Left renal pelvis (tissue), 4 donors: ENCODE results near the gene PXDN. TPM values are rescaled to one million over a fixed set of nuclear protein-coding genes. Genes with fewer than 3 reads are reported as not detected.
"Not testable (repeated sequence)": the region's sequence is repeated elsewhere in the genome, so short reads cannot be mapped to it uniquely, and the experiment has no call there.

Source experiments
- DNase-seq, 4 donors: peaks; one replicate each; pipeline ENCODE4 v3.0.0-alpha.2; 2013; ENCODE audit warnings: low read depth in 4 of 4, low spot score in 3 of 4
- polyA plus RNA-seq, 4 donors: library from polyadenylated mRNA; unstranded; fragments of 120-200 nt; gene quantifications; one replicate each; pipeline ENCODE4 v1.2.1, GENCODE V29; 2013; ENCODE audit not compliant: insufficient read length in 4 of 4

The PXDN gene, protein sequence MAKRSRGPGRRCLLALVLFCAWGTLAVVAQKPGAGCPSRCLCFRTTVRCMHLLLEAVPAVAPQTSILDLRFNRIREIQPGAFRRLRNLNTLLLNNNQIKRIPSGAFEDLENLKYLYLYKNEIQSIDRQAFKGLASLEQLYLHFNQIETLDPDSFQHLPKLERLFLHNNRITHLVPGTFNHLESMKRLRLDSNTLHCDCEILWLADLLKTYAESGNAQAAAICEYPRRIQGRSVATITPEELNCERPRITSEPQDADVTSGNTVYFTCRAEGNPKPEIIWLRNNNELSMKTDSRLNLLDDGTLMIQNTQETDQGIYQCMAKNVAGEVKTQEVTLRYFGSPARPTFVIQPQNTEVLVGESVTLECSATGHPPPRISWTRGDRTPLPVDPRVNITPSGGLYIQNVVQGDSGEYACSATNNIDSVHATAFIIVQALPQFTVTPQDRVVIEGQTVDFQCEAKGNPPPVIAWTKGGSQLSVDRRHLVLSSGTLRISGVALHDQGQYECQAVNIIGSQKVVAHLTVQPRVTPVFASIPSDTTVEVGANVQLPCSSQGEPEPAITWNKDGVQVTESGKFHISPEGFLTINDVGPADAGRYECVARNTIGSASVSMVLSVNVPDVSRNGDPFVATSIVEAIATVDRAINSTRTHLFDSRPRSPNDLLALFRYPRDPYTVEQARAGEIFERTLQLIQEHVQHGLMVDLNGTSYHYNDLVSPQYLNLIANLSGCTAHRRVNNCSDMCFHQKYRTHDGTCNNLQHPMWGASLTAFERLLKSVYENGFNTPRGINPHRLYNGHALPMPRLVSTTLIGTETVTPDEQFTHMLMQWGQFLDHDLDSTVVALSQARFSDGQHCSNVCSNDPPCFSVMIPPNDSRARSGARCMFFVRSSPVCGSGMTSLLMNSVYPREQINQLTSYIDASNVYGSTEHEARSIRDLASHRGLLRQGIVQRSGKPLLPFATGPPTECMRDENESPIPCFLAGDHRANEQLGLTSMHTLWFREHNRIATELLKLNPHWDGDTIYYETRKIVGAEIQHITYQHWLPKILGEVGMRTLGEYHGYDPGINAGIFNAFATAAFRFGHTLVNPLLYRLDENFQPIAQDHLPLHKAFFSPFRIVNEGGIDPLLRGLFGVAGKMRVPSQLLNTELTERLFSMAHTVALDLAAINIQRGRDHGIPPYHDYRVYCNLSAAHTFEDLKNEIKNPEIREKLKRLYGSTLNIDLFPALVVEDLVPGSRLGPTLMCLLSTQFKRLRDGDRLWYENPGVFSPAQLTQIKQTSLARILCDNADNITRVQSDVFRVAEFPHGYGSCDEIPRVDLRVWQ (N-terminal part only)
- polyA plus RNA-seq, result 100 to 1,000 TPM; 154 to 245 (median 177) TPM

DNA sequence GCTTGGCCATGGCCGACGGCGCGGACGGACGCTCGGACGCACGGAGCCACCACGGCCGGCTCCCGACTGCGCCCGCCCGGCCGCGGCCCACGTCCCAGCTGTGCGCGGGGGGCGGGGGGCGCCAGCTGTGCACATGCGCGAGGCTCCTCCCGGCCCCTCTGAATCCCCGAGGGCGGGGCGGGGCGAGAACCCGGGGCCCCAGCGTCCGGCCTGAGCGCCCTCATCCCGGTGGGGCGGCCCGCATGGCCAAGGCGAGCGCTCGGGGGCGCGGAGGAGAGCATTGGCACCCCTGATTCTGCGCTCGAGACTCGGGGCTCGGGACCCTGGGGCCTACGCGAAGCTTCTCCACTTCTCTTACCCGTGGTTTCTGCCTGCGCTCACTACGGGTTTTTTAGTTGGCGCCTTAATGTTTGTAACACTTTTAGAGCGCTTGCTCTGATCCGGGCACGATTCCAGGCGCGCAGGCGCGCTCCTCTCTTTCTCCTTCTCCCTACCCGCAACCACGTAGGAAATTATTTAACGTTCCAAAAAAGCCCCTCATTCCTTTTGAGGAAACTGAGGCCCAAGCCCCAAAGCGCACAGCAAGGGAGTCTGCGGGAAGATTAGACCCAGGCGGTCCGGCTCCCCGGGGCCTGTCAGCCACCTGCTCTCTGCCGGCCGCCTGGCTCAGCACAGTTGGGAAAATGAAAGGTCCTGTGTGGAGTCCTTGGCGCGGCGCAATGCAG lies at the start of gene PXDN:
PXDN (minus strand) TSS at position 70 of the 725 bp plus-strand sequence; CDS start at position 10, 60 bp downstream.
- DNase-seq, result no peak

DNA sequence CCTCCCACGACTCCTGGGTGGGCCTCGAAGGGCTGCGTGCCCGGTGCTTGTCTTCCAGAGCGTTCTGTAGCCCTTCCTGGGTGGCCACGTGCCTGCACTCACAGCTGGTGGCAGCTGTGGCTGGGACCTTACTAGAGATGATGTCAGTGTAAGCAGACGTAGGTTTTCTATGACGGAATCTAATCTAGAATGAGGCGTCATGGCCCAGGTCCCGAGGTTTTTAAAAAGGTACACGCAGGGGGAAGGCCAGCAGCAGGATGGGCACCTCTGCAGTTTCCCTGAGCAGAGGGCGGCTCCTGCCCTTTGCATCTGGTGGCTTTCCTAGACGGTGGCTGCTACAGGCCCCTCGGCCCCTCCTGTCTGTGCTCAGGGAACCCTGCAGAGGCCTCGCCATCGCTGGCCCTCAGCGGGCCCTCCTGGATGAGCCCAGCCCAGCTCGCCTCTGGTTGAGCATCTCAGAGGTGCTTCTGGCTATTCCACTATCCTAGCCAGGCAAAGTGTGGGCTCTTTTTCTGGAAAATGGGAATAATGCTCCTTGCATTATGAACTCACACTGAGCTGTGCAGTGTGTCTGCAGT lies 49.6 kb upstream of the PXDN start:
- DNase-seq, result peak in 2 of 4 donors; percentile 46 to 47

DNA sequence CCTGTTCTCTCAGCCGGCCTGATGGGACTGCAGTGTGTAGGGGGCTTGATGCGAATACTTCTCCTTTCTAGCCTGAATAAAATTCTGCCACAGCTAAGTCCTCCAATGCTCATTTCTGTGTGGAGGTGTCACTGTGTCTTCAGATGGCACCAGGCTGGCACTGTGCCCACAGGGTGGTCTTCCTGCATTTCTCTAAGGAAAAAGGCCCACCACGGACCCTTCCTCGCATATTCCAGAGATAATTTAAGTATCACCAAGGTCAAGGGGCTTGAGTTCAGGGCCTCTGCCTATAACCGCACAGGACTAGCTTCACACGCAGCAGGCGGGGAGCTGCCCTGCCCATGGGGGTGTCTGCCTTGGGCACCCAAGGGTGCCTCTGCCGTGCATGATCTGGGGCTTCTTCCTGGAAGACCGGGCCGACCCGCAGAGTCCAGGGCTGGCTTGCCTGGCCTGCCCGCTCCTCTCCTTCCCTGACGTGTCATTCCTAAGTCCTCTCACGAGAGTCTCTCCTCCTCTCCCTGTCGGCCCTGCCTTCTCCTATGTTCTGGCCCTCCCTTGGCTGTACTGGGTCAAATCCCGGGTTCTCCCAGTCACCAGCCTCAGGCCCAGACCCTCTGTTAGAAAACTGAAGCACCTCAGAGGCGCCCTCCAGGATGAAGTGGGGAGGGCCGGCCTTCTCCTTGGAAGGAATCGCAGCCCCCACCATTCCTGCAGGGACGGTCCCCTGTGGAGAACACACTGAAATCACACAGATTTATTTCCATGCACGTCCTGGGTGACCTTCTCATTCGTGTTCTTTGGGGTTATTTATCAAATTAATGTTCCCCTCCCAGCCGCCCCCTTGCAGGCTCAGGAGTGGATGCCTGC lies 48.9 kb upstream of the PXDN start:
- DNase-seq, result no peak

DNA sequence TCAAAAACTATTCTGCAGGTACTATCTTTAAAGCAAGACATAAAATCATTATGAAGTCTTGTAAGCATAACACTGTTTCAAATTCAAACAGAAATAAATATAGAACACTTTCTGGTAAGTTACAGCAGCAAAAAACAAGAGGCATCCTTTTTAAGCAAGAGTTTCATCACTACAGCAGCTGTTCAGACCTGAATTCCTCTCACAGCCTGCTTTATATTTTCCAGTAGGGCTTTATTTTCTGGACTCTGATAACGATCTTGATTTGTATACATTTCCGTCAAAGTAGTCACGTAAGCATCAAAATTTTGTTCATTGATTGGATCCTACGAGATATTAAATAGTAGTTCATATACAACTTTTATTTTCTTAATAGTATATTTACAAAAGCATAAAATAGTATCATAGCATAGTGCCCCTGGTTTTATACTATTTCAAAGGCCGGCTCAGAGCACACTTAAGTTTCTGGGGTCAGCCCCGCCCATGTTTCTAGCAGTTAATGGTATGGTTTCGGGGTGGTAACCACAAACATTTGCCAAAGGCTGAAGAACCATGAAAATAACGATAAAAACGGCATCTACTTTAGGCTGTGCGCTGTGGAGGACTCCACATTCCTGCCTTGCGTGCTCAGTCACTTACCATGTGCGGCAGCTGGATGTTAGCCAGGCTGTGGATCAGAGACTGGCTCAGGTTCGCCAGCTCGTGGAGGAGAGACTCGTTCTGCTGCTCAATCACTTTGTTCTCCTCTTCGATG lies 47.5 kb upstream of the PXDN start:
- no peak for DNase-seq

DNA sequence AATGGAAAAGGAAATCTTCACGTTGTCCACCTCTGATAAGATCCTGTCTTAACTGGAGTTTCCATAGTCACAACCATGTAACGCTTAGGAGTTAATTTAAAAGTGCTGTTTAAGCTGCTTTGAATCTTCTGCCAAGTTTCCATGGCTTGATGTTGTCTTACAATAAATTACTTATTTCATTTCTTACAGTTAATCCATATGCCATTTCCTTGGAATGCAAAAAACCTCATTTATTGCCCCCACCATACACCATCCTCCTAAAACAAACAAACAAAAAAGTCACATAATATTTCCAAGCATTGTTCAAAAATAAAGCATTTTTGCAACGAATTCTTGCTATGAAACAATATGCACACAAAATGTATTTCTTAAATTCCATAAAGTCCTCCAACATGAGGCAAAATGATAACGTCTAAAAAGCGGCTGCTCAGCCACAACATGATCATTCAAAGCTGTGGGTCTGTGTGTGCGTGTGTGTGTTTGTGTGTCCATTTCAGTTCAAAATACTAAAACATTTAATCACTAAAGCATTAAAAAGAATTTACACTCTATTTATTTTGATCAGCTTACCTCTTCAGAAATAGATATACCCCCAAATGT lies 46.8 kb upstream of the PXDN start:
- no peak for DNase-seq

DNA sequence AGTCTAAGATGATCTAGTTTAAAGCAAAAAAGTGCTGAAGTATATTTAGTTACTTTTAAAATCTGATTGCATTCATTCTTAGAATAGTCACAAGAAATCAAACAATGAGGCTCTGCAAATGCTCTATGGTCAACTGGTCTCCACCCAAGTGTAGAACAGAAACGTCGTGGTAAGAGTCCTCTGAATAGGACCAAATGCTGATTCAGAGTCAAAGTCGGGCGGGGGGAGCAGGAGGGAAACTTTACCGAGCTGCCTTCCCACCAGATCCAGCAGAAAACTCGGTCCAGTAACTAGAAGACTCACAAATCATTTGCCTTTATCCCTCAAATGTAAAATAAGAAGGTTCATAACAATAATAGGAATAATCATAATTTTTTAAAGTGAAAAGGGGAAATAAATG lies 46.2 kb upstream of the PXDN start:
- no peak for DNase-seq

DNA sequence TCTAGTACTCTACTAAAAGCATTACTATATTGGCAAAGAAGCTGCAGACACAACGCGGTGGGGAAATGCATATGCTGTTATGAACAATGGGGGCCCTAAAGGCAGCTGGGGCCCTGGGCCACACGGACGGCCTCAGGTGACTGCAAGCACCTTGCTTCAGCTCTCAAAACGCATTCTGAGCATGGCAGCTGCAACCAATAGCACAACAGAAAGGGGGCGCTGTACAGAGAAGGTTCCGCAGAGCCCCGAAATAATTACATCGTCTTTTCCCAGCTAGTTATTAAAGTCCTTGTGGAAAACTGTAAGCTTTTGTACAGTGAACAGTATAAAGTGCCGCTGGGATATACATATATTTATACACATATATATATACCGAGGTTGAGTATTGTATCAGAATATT lies 45.3 kb upstream of the PXDN start:
- no peak for DNase-seq

DNA sequence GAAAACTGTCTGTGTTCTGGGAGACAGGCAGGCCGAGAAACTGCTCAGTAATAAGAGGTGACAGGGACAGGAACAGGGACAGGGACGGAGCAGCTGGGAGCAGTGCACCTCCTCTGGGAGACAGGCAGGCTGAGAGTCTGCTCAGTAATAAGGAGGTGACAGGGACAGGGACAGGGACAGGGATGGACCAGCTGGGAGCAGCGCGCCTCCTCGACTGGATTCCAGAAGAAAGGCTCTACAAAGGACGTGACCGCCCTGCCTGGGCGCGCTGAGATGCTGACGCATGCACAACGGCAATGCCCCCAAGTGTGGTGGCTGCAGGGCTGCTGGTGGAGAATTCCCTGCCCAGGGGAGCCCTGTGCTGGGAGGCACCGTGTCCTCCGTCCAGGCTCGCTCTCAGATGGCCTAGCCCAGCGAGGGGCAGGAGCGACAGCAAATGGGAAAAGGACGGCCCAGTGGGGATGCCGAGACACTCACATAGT lies 44.2 kb upstream of the PXDN start:
- DNase-seq, result no peak

DNA sequence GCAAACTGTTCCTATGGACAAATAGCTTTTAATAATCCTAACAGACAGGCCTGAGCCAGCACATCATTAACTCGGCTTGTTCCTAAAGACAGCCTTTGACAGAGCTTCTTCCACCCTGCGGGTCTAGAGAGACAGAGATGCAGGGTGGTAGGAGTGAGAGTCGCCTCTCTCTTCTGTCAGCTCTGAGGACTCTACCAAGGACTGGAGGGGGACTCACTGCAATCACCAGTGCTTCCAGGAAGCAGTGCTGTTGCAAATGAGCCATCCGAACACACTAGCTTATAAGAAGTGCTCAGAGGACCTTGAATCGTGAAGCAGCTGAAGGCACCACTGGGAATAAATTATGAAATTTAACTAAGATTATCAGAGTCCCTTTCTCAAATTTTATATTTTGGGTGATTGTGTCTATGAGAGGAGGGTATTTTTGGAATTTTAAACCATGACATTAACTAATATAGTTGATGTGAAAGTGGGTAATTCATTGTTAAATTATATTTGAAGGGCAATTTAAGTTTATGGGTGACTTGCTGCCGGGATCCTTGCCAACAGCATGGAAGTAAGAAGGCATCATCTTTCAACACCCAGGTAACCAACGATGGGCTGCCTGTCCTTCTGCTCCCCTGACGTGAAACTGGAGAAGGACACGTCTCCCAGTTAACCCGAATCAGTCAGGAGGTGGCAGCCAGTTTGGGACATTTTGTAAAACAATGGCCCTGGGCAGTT lies 43.6 kb upstream of the PXDN start:
- DNase-seq, result no peak

DNA sequence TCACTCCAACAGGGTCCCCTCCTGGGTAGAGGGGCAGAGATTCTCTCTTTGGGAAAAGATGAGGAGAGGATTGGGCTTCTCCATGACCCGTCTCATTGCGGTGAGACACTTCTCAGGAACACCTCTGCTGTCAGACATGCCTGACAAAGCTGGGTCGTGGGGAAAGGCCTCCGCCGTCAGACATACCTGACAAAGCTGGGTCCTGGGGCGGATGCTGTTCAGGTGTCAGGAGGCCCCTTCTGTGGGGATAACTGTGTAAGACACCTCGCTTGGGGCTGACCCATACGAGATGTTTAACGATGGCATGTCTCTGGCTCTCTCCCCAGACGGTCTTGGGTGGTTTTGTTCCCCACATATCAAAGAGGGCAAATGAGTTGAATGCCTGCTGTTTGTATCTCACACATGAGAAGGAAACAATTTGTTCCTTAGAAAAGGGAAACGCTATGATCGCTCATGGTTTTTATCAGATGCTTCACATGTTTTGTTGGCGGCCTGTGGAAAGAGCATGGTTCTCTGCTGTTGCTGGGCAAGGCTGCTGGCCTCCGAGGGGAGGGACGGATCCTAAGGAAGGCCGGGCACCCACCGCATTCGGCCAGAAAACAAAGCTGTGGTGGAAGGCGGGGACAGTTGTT lies 40.8 kb upstream of the PXDN start:
- no peak for DNase-seq

DNA sequence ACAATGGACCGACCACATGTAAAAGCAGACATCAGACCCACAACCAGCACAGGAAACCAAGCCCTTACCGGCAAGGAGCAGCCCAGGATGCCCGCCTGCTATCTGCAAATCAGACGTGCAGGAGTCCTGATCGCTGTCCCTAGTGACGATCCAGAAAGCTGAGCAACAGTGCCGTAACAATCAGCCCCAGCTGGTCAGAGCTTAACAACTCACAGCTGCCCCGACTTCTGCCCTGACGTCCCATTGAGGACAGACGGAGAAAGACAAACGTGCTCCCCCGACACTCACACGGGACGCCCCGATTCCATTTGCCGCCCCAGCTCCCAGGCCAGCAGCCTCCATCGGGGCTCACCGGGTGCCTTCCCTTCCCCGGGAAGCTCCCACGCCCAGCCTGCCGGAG lies 39.8 kb upstream of the PXDN start:
- no peak for DNase-seq

DNA sequence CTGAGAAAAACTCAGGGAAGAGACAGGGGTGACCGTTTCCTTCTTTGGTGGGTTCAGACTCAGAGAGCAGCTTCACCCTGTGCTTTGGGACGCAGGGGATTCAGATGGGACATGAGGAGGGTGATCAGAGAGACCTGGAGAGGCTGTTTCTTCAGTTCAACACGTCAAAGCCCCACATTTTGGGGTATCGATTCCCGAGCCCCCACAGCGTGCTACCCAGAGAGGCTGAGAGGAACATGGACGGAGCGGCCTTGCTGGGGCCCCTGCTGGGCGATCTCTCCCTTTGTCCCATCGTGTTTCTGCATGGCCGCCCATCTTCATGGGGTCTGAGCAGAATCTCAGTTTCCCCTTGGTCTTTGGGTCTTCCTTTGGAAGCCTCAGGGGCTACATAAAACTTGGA lies 38.2 kb upstream of the PXDN start:
- DNase-seq, result no peak

DNA sequence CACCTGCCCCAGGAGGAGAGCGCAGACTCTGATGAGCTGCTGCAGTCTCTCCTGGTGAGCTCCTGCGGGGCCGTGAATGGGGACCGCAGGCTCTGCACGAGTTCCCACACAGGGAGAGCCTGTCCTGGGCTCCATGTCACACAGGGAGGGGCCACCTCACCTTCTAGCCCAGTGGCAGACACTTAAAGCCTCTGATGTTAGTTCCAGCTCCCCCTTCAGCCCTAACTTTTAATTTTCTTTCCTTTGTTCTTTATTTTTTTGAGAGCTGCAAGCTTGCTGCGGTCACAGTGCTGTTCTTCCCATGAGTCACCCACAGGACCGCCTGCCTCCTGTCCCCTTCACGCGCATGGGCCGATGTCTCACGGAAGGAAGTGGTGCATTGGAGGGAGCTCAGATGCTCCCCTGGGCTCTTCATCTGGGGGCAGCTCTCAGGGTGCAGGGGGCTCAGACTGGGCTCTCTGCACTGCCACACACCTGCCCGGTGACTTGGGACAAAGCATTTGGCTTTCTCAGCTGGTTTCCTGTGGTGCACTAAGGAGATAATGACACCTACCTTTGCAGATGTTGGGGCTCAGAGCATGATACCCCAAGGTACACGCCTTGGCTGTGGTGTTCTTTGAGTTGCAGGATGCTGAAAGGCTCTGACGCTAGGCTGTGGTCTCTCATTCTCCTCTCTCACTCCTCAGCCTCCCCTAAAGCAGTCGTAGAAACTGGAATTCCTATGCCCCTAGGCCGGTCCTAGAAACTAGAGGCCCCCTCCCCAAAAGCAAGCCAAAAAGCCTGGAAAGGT lies 37.2 kb upstream of the PXDN start:
- no peak for DNase-seq

DNA sequence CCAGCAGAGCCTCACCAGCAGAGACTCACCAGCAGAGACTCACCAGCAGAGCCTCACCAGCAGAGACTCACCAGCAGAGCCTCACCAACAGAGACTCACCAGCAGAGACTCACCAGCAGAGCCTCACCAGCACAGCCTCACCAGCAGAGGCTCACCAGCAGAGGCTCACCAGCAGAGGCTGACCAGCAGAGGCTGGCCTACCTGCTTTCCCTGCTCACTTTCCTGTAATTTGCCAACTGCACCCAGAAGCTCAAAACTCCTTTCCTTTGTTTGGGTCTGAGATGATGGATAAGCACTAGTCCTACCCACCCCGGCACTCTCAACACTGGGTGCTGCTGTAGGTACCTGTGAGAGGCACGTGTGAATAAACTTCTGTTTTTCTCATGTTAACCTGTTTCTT lies 36.4 kb upstream of the PXDN start:
- no peak for DNase-seq

DNA sequence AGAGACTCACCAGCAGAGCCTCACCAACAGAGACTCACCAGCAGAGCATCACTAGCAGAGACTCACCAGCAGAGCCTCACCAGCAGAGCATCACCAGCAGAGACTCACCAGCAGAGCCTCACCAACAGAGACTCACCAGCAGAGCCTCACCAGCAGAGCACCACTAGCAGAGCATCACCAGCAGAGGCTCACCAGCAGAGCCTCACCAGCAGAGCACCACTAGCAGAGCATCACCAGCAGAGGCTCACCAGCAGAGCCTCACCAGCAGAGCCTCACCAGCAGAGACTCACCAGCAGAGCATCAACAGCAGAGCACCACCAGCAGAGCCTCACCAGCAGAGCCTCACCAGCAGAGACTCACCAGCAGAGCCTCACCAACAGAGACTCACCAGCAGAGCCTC lies 35.7 kb upstream of the PXDN start:
- DNase-seq, result not testable (repeated sequence)

DNA sequence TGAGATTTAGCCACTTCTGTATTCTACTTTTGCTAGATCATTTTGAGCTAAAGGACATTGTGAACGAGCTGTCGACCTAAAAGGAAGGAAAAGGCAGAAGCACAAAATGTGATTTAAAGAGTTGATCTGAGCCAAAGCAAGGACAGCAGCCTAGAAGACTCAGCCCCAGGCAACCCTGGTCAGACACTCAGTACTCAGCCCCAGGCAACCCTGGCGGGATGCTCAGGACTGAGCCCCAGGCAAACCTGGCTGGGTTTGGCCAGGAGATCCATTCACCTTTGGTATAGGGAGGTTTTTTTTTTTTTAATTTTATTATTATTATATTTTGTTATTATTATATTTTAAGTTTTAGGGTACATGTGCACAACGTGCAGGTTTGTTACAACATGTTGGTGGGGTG lies 34.3 kb upstream of the PXDN start:
- no peak for DNase-seq
